Liver (tissue), 3 donors: ENCODE data around the gene TGIF1.

Experiments
- EGR1 ChIP-seq, 2 donors: IDR thresholded peaks; 2 replicates each; pipeline ENCODE4 v1.6.1; 2016 to 2018; ENCODE audit warnings: antibody characterized with exemption in 2 of 2, low read depth in 2 of 2
- FOXA2 ChIP-seq: IDR thresholded peaks from 2 replicates; pipeline ENCODE4 v1.6.1; 2016; ENCODE audit warnings: antibody characterized with exemption
- GABPA ChIP-seq, 2 donors: IDR thresholded peaks in 1 of 2; conservative IDR thresholded peaks in 1 of 2; 2 replicates each; pipeline ENCODE4 v1.6.1; 2016; ENCODE audit warnings: antibody characterized with exemption in 2 of 2, mild to moderate bottlenecking in 1 of 2, moderate library complexity in 1 of 2
- HNF4G ChIP-seq: IDR thresholded peaks from 2 replicates; pipeline ENCODE4 v1.6.1; 2016; ENCODE audit warnings: antibody characterized with exemption
- RAD21 ChIP-seq, 2 donors: IDR thresholded peaks; 2 replicates each; pipeline ENCODE4 v1.6.1; 2016; ENCODE audit warnings: antibody characterized with exemption in 2 of 2, mild to moderate bottlenecking in 2 of 2
- RXRA ChIP-seq, 2 donors: IDR thresholded peaks; 2 replicates each; pipeline ENCODE4 v1.6.1; 2017 to 2018; ENCODE audit warnings: antibody characterized with exemption in 2 of 2, mild to moderate bottlenecking in 1 of 2
- SP1 ChIP-seq: IDR thresholded peaks from 2 replicates; pipeline ENCODE4 v1.6.1; 2018; ENCODE audit warnings: antibody characterized with exemption, mild to moderate bottlenecking
- YY1 ChIP-seq: IDR thresholded peaks from 2 replicates; pipeline ENCODE4 v1.6.1; 2016; ENCODE audit warnings: antibody characterized with exemption, mild to moderate bottlenecking
- ZBTB33 ChIP-seq: IDR thresholded peaks from 2 replicates; pipeline ENCODE4 v1.6.1; 2016; ENCODE audit warnings: antibody characterized with exemption
- TF ChIP-seq, protein P1 (sequence below): fragments of 150-350 bp; IDR thresholded peaks from 2 replicates; pipeline ENCODE4 v1.5.1; 2017; ENCODE audit warnings: improper control_type of control experiment, low read depth, low read length; ENCODE audit not compliant: missing input control
- TF ChIP-seq, protein P2 (sequence below): IDR thresholded peaks from 2 replicates; pipeline ENCODE4 v1.6.1; 2016; ENCODE audit warnings: antibody characterized with exemption, mild to moderate bottlenecking
- donor health status: healthy.
- donor health status: healthy.

- TF ChIP-seq, protein P1, sequence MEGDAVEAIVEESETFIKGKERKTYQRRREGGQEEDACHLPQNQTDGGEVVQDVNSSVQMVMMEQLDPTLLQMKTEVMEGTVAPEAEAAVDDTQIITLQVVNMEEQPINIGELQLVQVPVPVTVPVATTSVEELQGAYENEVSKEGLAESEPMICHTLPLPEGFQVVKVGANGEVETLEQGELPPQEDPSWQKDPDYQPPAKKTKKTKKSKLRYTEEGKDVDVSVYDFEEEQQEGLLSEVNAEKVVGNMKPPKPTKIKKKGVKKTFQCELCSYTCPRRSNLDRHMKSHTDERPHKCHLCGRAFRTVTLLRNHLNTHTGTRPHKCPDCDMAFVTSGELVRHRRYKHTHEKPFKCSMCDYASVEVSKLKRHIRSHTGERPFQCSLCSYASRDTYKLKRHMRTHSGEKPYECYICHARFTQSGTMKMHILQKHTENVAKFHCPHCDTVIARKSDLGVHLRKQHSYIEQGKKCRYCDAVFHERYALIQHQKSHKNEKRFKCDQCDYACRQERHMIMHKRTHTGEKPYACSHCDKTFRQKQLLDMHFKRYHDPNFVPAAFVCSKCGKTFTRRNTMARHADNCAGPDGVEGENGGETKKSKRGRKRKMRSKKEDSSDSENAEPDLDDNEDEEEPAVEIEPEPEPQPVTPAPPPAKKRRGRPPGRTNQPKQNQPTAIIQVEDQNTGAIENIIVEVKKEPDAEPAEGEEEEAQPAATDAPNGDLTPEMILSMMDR: no peak
- no peak for TF ChIP-seq YY1
- TF ChIP-seq EGR1 (IDR thresholded peaks at IDR 0.05; ENCODE audit: low read depth in 2 of 2): no peak
- TF ChIP-seq RAD21 (IDR thresholded peaks at IDR 0.05): no peak
- TF ChIP-seq GABPA (IDR thresholded peaks at IDR 0.05 in 1 of 2, conservative IDR thresholded peaks at IDR 0.05 in 1 of 2): no peak
- TF ChIP-seq FOXA2: no peak
- no peak for TF ChIP-seq ZBTB33
- TF ChIP-seq RXRA (IDR thresholded peaks at IDR 0.05): no peak
- TF ChIP-seq, protein P2, sequence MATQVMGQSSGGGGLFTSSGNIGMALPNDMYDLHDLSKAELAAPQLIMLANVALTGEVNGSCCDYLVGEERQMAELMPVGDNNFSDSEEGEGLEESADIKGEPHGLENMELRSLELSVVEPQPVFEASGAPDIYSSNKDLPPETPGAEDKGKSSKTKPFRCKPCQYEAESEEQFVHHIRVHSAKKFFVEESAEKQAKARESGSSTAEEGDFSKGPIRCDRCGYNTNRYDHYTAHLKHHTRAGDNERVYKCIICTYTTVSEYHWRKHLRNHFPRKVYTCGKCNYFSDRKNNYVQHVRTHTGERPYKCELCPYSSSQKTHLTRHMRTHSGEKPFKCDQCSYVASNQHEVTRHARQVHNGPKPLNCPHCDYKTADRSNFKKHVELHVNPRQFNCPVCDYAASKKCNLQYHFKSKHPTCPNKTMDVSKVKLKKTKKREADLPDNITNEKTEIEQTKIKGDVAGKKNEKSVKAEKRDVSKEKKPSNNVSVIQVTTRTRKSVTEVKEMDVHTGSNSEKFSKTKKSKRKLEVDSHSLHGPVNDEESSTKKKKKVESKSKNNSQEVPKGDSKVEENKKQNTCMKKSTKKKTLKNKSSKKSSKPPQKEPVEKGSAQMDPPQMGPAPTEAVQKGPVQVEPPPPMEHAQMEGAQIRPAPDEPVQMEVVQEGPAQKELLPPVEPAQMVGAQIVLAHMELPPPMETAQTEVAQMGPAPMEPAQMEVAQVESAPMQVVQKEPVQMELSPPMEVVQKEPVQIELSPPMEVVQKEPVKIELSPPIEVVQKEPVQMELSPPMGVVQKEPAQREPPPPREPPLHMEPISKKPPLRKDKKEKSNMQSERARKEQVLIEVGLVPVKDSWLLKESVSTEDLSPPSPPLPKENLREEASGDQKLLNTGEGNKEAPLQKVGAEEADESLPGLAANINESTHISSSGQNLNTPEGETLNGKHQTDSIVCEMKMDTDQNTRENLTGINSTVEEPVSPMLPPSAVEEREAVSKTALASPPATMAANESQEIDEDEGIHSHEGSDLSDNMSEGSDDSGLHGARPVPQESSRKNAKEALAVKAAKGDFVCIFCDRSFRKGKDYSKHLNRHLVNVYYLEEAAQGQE: no peak
- no peak for TF ChIP-seq SP1
- TF ChIP-seq HNF4G: no peak
These were observed 32.3 kb downstream of the TGIF1 start for GRCh38 chr18:3482258-3482657.
